Uterus (tissue), 4 donors: Measurements from ENCODE around the gene ADAMTS19. TPM values are rescaled to one million over a fixed set of nuclear protein-coding genes. Genes with fewer than 3 reads are reported as not detected.

Experiments used
- DNase-seq, 2 donors: peaks; one replicate each; pipeline ENCODE4 v3.0.0-alpha.2; 2019 to 2020
- H3K27ac ChIP-seq, 2 donors: fragments of 200-600 bp; sonication (generic); 1 replicate in 1 of 2; 2 replicates in 1 of 2; pipeline ENCODE4 v1.5.1; 2016 to 2018
- H3K27me3 ChIP-seq, 2 donors: fragments of 200-600 bp; sonication (generic); one replicate each; pipeline ENCODE4 v1.5.1; 2018 to 2019; ENCODE audit warnings: control low read depth in 1 of 2
- H3K36me3 ChIP-seq, 2 donors: fragments of 200-600 bp; sonication (generic); one replicate each; pipeline ENCODE4 v1.5.1; 2019; ENCODE audit warnings: control low read depth in 1 of 2
- H3K4me1 ChIP-seq, 2 donors: fragments of 200-600 bp; sonication (generic); one replicate each; pipeline ENCODE4 v1.5.1; 2018 to 2019; ENCODE audit warnings: control low read depth in 1 of 2
- H3K4me3 ChIP-seq, 2 donors: fragments of 200-600 bp; sonication (generic); 1 replicate in 1 of 2; 2 replicates in 1 of 2; pipeline ENCODE4 v1.5.1; 2018 to 2019; ENCODE audit warnings: mild to moderate bottlenecking in 1 of 2
- H3K9me3 ChIP-seq, 2 donors: fragments of 200-600 bp; sonication (generic); one replicate each; pipeline ENCODE4 v1.5.1; 2019; ENCODE audit warnings: control low read depth in 1 of 2
- CTCF ChIP-seq, 4 experiments: fragments of 200-600 bp in 2 of 4; fragments of 450-650 bp in 2 of 4; sonication (generic) in 2 of 4; IDR thresholded peaks; one replicate each; pipeline ENCODE4 v1.5.1; 2016 to 2019; ENCODE audit warnings: antibody characterized with exemption in 4 of 4, mild to moderate bottlenecking in 2 of 4, moderate library complexity in 1 of 4
- POLR2A ChIP-seq, 2 donors: fragments of 450-650 bp; IDR thresholded peaks; one replicate each; pipeline ENCODE4 v1.6.1; 2016; ENCODE audit warnings: antibody characterized with exemption in 2 of 2, mild to moderate bottlenecking in 1 of 2, moderate library complexity in 1 of 2
- intact Hi-C: fragments of 100-400 bp; cut with DNase I; formaldehyde crosslinking; loops from one replicate; pipeline ENCODE4 v1.15.1; 2023; ENCODE audit warnings: low total_unique reads
- total RNA-seq, 4 donors: library from RNA; depleted of rRNA in 3 of 4; stranded (reverse); fragments of >200 nt in 3 of 4; gene quantifications; one replicate each; pipeline versions ENCODE4 v1.1.0 to v1.2.4, GENCODE V29; 2014 to 2023
- donor health status: DM: yes; HTN: yes; CAD: no.

Gene ADAMTS19
- total RNA-seq = 100 to 1,000 TPM in 1 of 4 donors, 10 to 100 TPM in 2, 1 to 10 TPM in 1; 1.2 to 132 (median 36.1) TPM

GRCh38 chr5:129459777-129460671, at the start of gene ADAMTS19:
ADAMTS19 (plus strand) TSS chr5:129460298; CDS start chr5:129460392, 94 bp downstream.
- peak within 1 kb of the TSS; percentile 88 to 93 for H3K27ac ChIP-seq
- no peaks in the 10 kb centered on the region for H3K4me1 ChIP-seq
- peak within 1 kb of the TSS; percentile 53 to 61 for H3K4me3 ChIP-seq
- peak; percentile 52 to 63 for DNase-seq
- TF ChIP-seq POLR2A (IDR thresholded peaks at IDR 0.05) = peak in 1 of 2 donors; percentile 17
- TF ChIP-seq CTCF (IDR thresholded peaks at IDR 0.05) = peak in 2 of 4 experiments; percentile 9 to 21
- no peaks in the 10 kb centered on the region for H3K36me3 ChIP-seq
- no peaks in the 10 kb centered on the region for H3K9me3 ChIP-seq
- intact Hi-C loops = no loop called here
- H3K27me3 ChIP-seq = no peaks in the 10 kb centered on the region

GRCh38 chr5:129410488-129410887, 49.6 kb upstream of the ADAMTS19 start:
- no peak overlapping the region for H3K4me3 ChIP-seq
- H3K4me1 ChIP-seq = no peaks in the 10 kb centered on the region
- DNase-seq = no peak
- H3K9me3 ChIP-seq = no peaks in the 10 kb centered on the region
- no peaks in the 10 kb centered on the region for H3K36me3 ChIP-seq
- H3K27me3 ChIP-seq = no peaks in the 10 kb centered on the region
- TF ChIP-seq POLR2A (IDR thresholded peaks at IDR 0.05) = no peak
- TF ChIP-seq CTCF (IDR thresholded peaks at IDR 0.05) = no peak
- intact Hi-C loops = no loop called here
- no peak overlapping the region for H3K27ac ChIP-seq

GRCh38 chr5:129412721-129413120, 47.4 kb upstream of the ADAMTS19 start:
- H3K9me3 ChIP-seq = peaks cover 0 to 4% of the 10 kb centered on the region in 2 donors
- H3K36me3 ChIP-seq = no peaks in the 10 kb centered on the region
- no peak overlapping the region for H3K4me3 ChIP-seq
- DNase-seq = no peak
- no peak overlapping the region for H3K27ac ChIP-seq
- intact Hi-C loops = no loop called here
- no peak for TF ChIP-seq CTCF (IDR thresholded peaks at IDR 0.05)
- no peak for TF ChIP-seq POLR2A (IDR thresholded peaks at IDR 0.05)
- no peaks in the 10 kb centered on the region for H3K4me1 ChIP-seq
- H3K27me3 ChIP-seq = no peaks in the 10 kb centered on the region

- no peak for DNase-seq
- no peaks in the 10 kb centered on the region for H3K27me3 ChIP-seq
- intact Hi-C loops = no loop called here
- H3K4me1 ChIP-seq = no peaks in the 10 kb centered on the region
- H3K4me3 ChIP-seq = no peak overlapping the region
- TF ChIP-seq CTCF (IDR thresholded peaks at IDR 0.05) = no peak
- TF ChIP-seq POLR2A (IDR thresholded peaks at IDR 0.05) = no peak
- H3K36me3 ChIP-seq = no peaks in the 10 kb centered on the region
- peaks cover 0 to 4% of the 10 kb centered on the region in 2 donors for H3K9me3 ChIP-seq
- no peak overlapping the region for H3K27ac ChIP-seq
Observed at GRCh38 chr5:129413570-129413969, 46.5 kb upstream of the ADAMTS19 start.

GRCh38 chr5:129419292-129419691, 40.8 kb upstream of the ADAMTS19 start:
- no peaks in the 10 kb centered on the region for H3K27me3 ChIP-seq
- DNase-seq = no peak
- no peak overlapping the region for H3K4me3 ChIP-seq
- peaks cover 0 to 4% of the 10 kb centered on the region in 2 donors for H3K9me3 ChIP-seq
- H3K27ac ChIP-seq = no peak overlapping the region
- intact Hi-C loops = no loop called here
- H3K4me1 ChIP-seq = no peaks in the 10 kb centered on the region
- no peaks in the 10 kb centered on the region for H3K36me3 ChIP-seq
- no peak for TF ChIP-seq POLR2A (IDR thresholded peaks at IDR 0.05)
- TF ChIP-seq CTCF (IDR thresholded peaks at IDR 0.05) = no peak
